B cell (primary cell): ENCODE measurements around the gene GCNA. TPM values are rescaled to one million over a fixed set of nuclear protein-coding genes. Genes with fewer than 3 reads are reported as not detected.

Experiments used
- ATAC-seq: fragments of 200-7000 bp; cut with Tn5 transposase; one replicate; pipeline ENCODE4 v1.10.0; 2021; ENCODE audit warnings: low read depth, mild to moderate bottlenecking, moderate number of reproducible peaks, moderate library complexity
- CTCF ChIA-PET: fragments of 350-600 bp; sonication (Branson Sonifier 250); formaldehyde crosslinking; loops from one replicate; lab custom pipeline; 2021; ENCODE audit warnings: antibody characterized with exemption, inconsistent platforms; lab: Charles Lee
- POLR2A ChIA-PET: fragments of 350-600 bp; sonication (Branson Sonifier 250); formaldehyde crosslinking; loops from one replicate; lab custom pipeline; 2021; ENCODE audit warnings: antibody characterized with exemption; lab: Charles Lee
- DNase-seq: peaks from one replicate; pipeline ENCODE4 v3.0.0; 2013
- H2AFZ ChIP-seq: 2 replicates; pipeline ENCODE4 v1.6.1; 2012; ENCODE audit warnings: mild to moderate bottlenecking, low read depth, low read length; ENCODE audit not compliant: insufficient read depth, poor library complexity, severe bottlenecking
- H3K27ac ChIP-seq, 2 donors: 1 replicate in 1 of 2; 2 replicates in 1 of 2; pipeline ENCODE4 v1.5.1; 2012 to 2013; ENCODE audit warnings: low read length in 2 of 2, mild to moderate bottlenecking in 2 of 2, moderate library complexity in 1 of 2
- H3K27me3 ChIP-seq, 4 experiments: fragments of 200-600 bp in 1 of 4; sonication (generic) in 1 of 4; replicated peaks in 1 of 4; 1 replicate in 2 of 4; 2 replicates in 2 of 4; pipeline versions ENCODE4 v1.6.1 to v1.7.0; 2013 to 2016; ENCODE audit warnings: low read length in 3 of 4, mild to moderate bottlenecking in 2 of 4, mixed read lengths in 1 of 4, moderate library complexity in 1 of 4; ENCODE audit not compliant: insufficient read depth in 4 of 4, control insufficient read depth in 3 of 4; ENCODE audit errors: control extremely low read depth in 1 of 4
- H3K36me3 ChIP-seq, 2 experiments: replicated peaks in 1 of 2; 1 replicate in 1 of 2; 2 replicates in 1 of 2; pipeline versions ENCODE4 v1.6.1 to v1.7.1; 2013; ENCODE audit warnings: low read length in 1 of 2; ENCODE audit not compliant: insufficient read depth in 2 of 2, control insufficient read depth in 1 of 2; ENCODE audit errors: control extremely low read depth in 1 of 2, extremely low read depth in 1 of 2
- H3K4me1 ChIP-seq, 2 donors: fragments of 200-600 bp in 1 of 2; sonication (generic) in 1 of 2; 1 replicate in 1 of 2; 2 replicates in 1 of 2; pipeline versions ENCODE4 v1.5.1 to v1.6.1; 2013 to 2017; ENCODE audit warnings: low read length in 2 of 2; ENCODE audit not compliant: control insufficient read depth in 2 of 2, insufficient read depth in 2 of 2
- H3K4me2 ChIP-seq: replicated peaks from 2 replicates; pipeline ENCODE3; 2012; ENCODE audit warnings: mild to moderate bottlenecking, low read depth, low read length; ENCODE audit not compliant: poor library complexity, severe bottlenecking
- H3K4me3 ChIP-seq, 5 experiments: fragments of 200-600 bp in 1 of 5; sonication (generic) in 1 of 5; 1 replicate in 3 of 5; 2 replicates in 2 of 5; pipeline versions ENCODE4 v1.5.1 to v1.7.0; 2011 to 2016; ENCODE audit warnings: low read length in 4 of 5, mild to moderate bottlenecking in 4 of 5, low read depth in 2 of 5, control low read depth in 1 of 5, moderate library complexity in 1 of 5; ENCODE audit not compliant: insufficient read depth in 1 of 5; ENCODE audit errors: control extremely low read depth in 1 of 5, extremely low read depth in 1 of 5
- H3K79me2 ChIP-seq: fragments of 200-600 bp; sonication (generic); one replicate; pipeline ENCODE4 v1.6.0; 2016; ENCODE audit warnings: low read length; ENCODE audit not compliant: control insufficient read depth, insufficient read depth
- H3K9ac ChIP-seq: fragments of 200-600 bp; sonication (generic); 2 replicates; pipeline ENCODE4 v1.6.1; 2017; ENCODE audit warnings: mild to moderate bottlenecking, low read length, moderate library complexity
- H3K9me3 ChIP-seq, 3 donors: one replicate each; pipeline versions ENCODE4 v1.6.1 to v1.7.1; 2013; ENCODE audit warnings: low read length in 2 of 3; ENCODE audit not compliant: control insufficient read depth in 2 of 3, insufficient read depth in 1 of 3; ENCODE audit errors: control extremely low read depth in 1 of 3
- H4K20me1 ChIP-seq: 2 replicates; pipeline ENCODE4 v1.6.0; 2012; ENCODE audit warnings: mild to moderate bottlenecking, low read length; ENCODE audit not compliant: insufficient read depth, control insufficient read depth, poor library complexity, severe bottlenecking
- H3K27ac Mint-ChIP-seq: one replicate; pipeline ENCODE4 v1.8.0; 2021; ENCODE audit warnings: mixed read lengths
- H3K27me3 Mint-ChIP-seq: one replicate; pipeline ENCODE4 v1.8.0; 2021; ENCODE audit warnings: mixed read lengths
- H3K4me1 Mint-ChIP-seq: one replicate; pipeline ENCODE4 v1.8.0; 2021; ENCODE audit warnings: mixed read lengths
- H3K4me3 Mint-ChIP-seq: one replicate; pipeline ENCODE4 v1.8.0; 2021; ENCODE audit warnings: mixed read lengths
- H3K9me3 Mint-ChIP-seq: one replicate; pipeline ENCODE4 v1.8.0; 2022; ENCODE audit warnings: mixed read lengths; ENCODE audit not compliant: insufficient read depth
- CTCF ChIP-seq: fragments of 200-600 bp; IDR thresholded peaks from one replicate; pipeline ENCODE4 v1.8.0; 2022; ENCODE audit warnings: antibody characterized with exemption, mild to moderate bottlenecking
- EZH2 ChIP-seq: IDR thresholded peaks from 2 replicates; pipeline ENCODE4 v1.6.1; 2012; ENCODE audit warnings: borderline replicate concordance, low read depth, mild to moderate bottlenecking, moderate library complexity, low read length; ENCODE audit not compliant: insufficient read depth, poor library complexity, severe bottlenecking
- WGBS: methylation state at CpG from one replicate; pipeline ENCODE4 v1.1.5; 2013; ENCODE audit warnings: missing lambda C conversion rate; ENCODE audit not compliant: insufficient coverage; 5-methylcytosine and 5-hydroxymethylcytosine counted together
- intact Hi-C: fragments of 100-400 bp; cut with micrococcal nuclease; formaldehyde crosslinking; loops from one replicate; pipeline ENCODE4 v1.10.0; 2022
- polyA plus RNA-seq: library from polyadenylated mRNA; depleted of rRNA; stranded (reverse); fragments of >200 nt; gene quantifications from 2 replicates; pipeline ENCODE4 v1.2.3, GENCODE V29; 2012
- total RNA-seq, 2 donors: library from RNA; stranded (reverse); fragments of 120-200 nt in 1 of 2; gene quantifications; 1 replicate in 1 of 2; 2 replicates in 1 of 2; pipeline versions ENCODE4 v1.2.3 to v1.2.4, GENCODE V29; 2013 to 2022

The GCNA gene
- total and polyA plus RNA-seq, 2 donors (not counting 1 experiment from before 2014, with no cell fraction given): 4.7 to 6.2 TPM

DNA sequence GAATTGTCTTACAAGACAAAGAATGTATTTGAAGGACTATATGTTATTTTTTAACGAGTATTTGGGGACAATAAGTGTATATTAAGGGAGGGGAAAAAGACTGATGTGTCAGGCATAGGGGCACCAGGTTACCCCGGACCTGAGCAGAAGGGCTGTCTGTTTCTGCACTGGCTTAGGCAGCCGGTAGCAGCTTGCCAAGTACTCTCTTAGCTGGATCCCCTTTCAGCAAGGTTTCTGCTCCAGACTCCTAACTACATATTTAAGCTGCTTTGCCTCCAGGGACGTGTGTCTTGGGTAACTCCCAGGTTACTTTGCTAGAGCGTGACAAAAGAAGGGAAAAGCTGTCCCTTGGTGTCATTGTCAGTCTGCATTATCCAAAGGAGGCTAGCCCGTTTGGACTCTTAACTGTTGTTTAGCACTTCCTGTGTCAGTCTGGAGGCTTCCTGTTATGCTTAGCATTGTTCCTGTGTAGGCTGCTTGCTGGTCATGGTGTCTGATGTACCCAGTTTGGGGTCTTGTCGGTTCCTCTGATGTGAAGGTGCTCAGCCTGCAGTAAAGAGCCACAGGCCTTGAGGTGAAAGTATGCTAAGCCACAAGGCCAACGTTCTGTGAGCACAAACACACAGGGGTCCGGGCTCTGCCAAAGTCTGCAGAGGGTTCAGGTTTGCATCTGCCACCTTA lies 28.4 kb downstream of the GCNA start:
- ATAC-seq: no peak
- no peak overlapping the region for H3K4me3 Mint-ChIP-seq

More for the DNA sequence above, 28.4 kb downstream of the GCNA start:
- no peak for DNase-seq
- Histone ChIP-seq H4K20me1 (no peaks in the 10 kb centered on the region), H3K36me3 (peaks cover 0 to 45% of the 10 kb centered on the region in 2 experiments), H3K4me1 (peaks cover 15 to 19% of the 10 kb centered on the region in 2 donors), H3K9ac (no peak overlapping the region), H3K79me2 (no peaks in the 10 kb centered on the region), H3K27me3 (no peaks in the 10 kb centered on the region), H3K4me2 (peak overlapping the region; percentile 9), H3K4me3 (no peak overlapping the region), H3K9me3 (no peaks in the 10 kb centered on the region), H3K27ac (peak overlapping the region in 1 of 2 donors; percentile 13), H2AFZ (no peak overlapping the region)
- H3K4me1 Mint-ChIP-seq: peaks cover 23% of the 10 kb centered on the region
- no peaks in the 10 kb centered on the region for H3K9me3 Mint-ChIP-seq
- TF ChIP-seq CTCF (no peak), EZH2 (no peak)
- 70% methylated on average over 2 of the region's 9 CpGs for WGBS
- POLR2A ChIA-PET: no interaction called here
- CTCF ChIA-PET: interaction anchor here (1.9 kb wide), 1 partner anchor 45 kb away, joined by 7 read pairs; no protein-coding TSS in a partner anchor
- intact Hi-C loops: no loop called here
- H3K27me3 Mint-ChIP-seq: no peaks in the 10 kb centered on the region
- H3K27ac Mint-ChIP-seq: peak overlapping the region; percentile 46
